Measurements from ENCODE around the gene PRDM1. TPM values are rescaled to one million over a fixed set of nuclear protein-coding genes. Genes with fewer than 3 reads are reported as not detected.

PRDM1 gene
- polyA plus RNA-seq, 1 of the 3 experiments (the other 2 are of a cell fraction) = 4.0 TPM

- H3K27me3 ChIP-seq (ENCODE audit: insufficient read depth) = no peaks in the 10 kb centered on the region
- DNase-seq = no peak
- ChIA-PET CTCF (interaction anchor here (0.7 kb wide), 1 partner anchor 9 kb away, joined by 4 read pairs; no protein-coding TSS in a partner anchor), POLR2A (no interaction called here)
- TF ChIP-seq SIN3A (IDR thresholded peaks at IDR 0.05; ENCODE audit: borderline replicate concordance, low read depth, low read length) = no peak
- no peak for TF ChIP-seq JUND (IDR thresholded peaks at IDR 0.05)
- TF ChIP-seq ELF1 (IDR thresholded peaks at IDR 0.05) = no peak
- TF ChIP-seq NFIC (IDR thresholded peaks at IDR 0.05; ENCODE audit: borderline replicate concordance) = no peak
- no peak for TF ChIP-seq RFX5 (IDR thresholded peaks at IDR 0.05; ENCODE audit: low read length)
- TF ChIP-seq MAX (IDR thresholded peaks at IDR 0.05; ENCODE audit: low read depth) = no peak
- no peak for TF ChIP-seq ZBTB33 (IDR thresholded peaks at IDR 0.05; ENCODE audit: borderline replicate concordance, low read depth)
- TF ChIP-seq TAF1 (IDR thresholded peaks at IDR 0.05; ENCODE audit: borderline replicate concordance, low read depth, low read length) = no peak
- TF ChIP-seq IRF3 (IDR thresholded peaks at IDR 0.05; ENCODE audit: low read depth, low read length) = no peak
- no peak for TF ChIP-seq TEAD4 (IDR thresholded peaks at IDR 0.05; ENCODE audit: borderline replicate concordance, insufficient read depth)
- TF ChIP-seq NRF1 (IDR thresholded peaks at IDR 0.05; ENCODE audit: low read depth, low read length) = no peak
- TF ChIP-seq FOXJ3 (CRISPR knock-in tag; IDR thresholded peaks at IDR 0.05) = no peak
- TF ChIP-seq EZH2phosphoT487 (IDR thresholded peaks at IDR 0.05; ENCODE audit: borderline replicate concordance, low read depth) = no peak
- TF ChIP-seq RXRA (IDR thresholded peaks at IDR 0.05; ENCODE audit: borderline replicate concordance, low read depth) = no peak
- no peak for TF ChIP-seq RCOR1 (IDR thresholded peaks at IDR 0.05; ENCODE audit: low read length)
- TF ChIP-seq PBX3 (IDR thresholded peaks at IDR 0.05) = no peak
- no peak for TF ChIP-seq YY1 (IDR thresholded peaks at IDR 0.05; ENCODE audit: low read depth)
- TF ChIP-seq FOXM1 (IDR thresholded peaks at IDR 0.05; ENCODE audit: low read depth) = no peak
- no peak for TF ChIP-seq REST (IDR thresholded peaks at IDR 0.05; ENCODE audit: low read depth, low read length)
- no peak overlapping the region for H3K27ac ChIP-seq (ENCODE audit: low read depth in 2 of 2, low read length in 1 of 2)
- peaks cover 5 to 21% of the 10 kb centered on the region in 2 experiments; a peak in 3 of 4 replicates for H3K4me1 ChIP-seq (ENCODE audit: control insufficient read depth in 1 of 2, insufficient read depth in 2 of 2, low read depth in 1 of 2, low read length in 1 of 2)
- H2AFZ ChIP-seq (ENCODE audit: low read depth) = no peak overlapping the region
- H3K9me3 ChIP-seq = no peaks in the 10 kb centered on the region
- no peak overlapping the region for H3K4me3 ChIP-seq (ENCODE audit: low read depth in 2 of 2, low read length in 1 of 2)
- H4K20me1 ChIP-seq (ENCODE audit: insufficient read depth) = no peaks in the 10 kb centered on the region
- H3K79me2 ChIP-seq (ENCODE audit: insufficient read depth) = no peaks in the 10 kb centered on the region
- no peaks in the 10 kb centered on the region for H3K36me3 ChIP-seq (replicated peaks in 1 of 2; ENCODE audit: control insufficient read depth in 1 of 2, insufficient read depth in 2 of 2, low read length in 1 of 2)
- peaks cover 24% of the 10 kb centered on the region for H3F3A ChIP-seq (replicated peaks; ENCODE audit: insufficient read depth)
- no peaks in the 10 kb centered on the region for H3K9me2 ChIP-seq
- WGBS (ENCODE audit: low lambda C conversion rate) = 91% methylated on average over 10 of the region's 10 CpGs
- no peak overlapping the region for H3K4me2 ChIP-seq
- H3K9ac ChIP-seq = no peak overlapping the region
Observed at GRCh38 chr6:106132153-106132698, 46.1 kb downstream of the PRDM1 start.

All from SK-N-SH (cell line).